Lower leg skin (tissue), 4 donors: ENCODE results near the gene POLD3. TPM values are rescaled to one million over a fixed set of nuclear protein-coding genes. Genes with fewer than 3 reads are reported as not detected.

ENCODE experiments used
- DNase-seq, 2 donors: peaks; one replicate each; pipeline ENCODE4 v3.0.0-alpha.2; 2019; ENCODE audit warnings: low spot score in 2 of 2
- H3K4me3 ChIP-seq: fragments of 200-600 bp; sonication (generic); 2 replicates; pipeline ENCODE4 v1.5.1; 2017; ENCODE audit warnings: mild to moderate bottlenecking, low read depth; ENCODE audit not compliant: poor library complexity, severe bottlenecking
- POLR2A ChIP-seq, 2 donors: fragments of 450-650 bp; IDR thresholded peaks; one replicate each; pipeline ENCODE4 v1.6.1; 2016 to 2017; ENCODE audit warnings: antibody characterized with exemption in 2 of 2, mild to moderate bottlenecking in 1 of 2, moderate library complexity in 1 of 2
- WGBS, 2 donors: methylation state at CpG; one replicate each; pipeline ENCODE4 v1.1.5; 2018; 5-methylcytosine and 5-hydroxymethylcytosine counted together
- intact Hi-C: fragments of 100-400 bp; cut with DNase I; formaldehyde crosslinking; loops from one replicate; pipeline ENCODE4 v1.15.0; 2023; ENCODE audit warnings: low total_unique reads
- total RNA-seq, 4 donors: library from RNA; depleted of rRNA; stranded (reverse); fragments of >200 nt; gene quantifications; one replicate each; pipeline ENCODE4 v1.1.0, GENCODE V29; 2016
- TF ChIP-seq, protein P1 (sequence below), 3 donors: fragments of 450-650 bp; IDR thresholded peaks; one replicate each; pipeline ENCODE4 v1.5.1; 2016; ENCODE audit warnings: antibody characterized with exemption in 3 of 3, mild to moderate bottlenecking in 3 of 3, moderate library complexity in 2 of 3

The POLD3 gene
- total RNA-seq, 4 donors from 2014 or later, result 7.0 to 18.8 (median 9.4) TPM

DNA sequence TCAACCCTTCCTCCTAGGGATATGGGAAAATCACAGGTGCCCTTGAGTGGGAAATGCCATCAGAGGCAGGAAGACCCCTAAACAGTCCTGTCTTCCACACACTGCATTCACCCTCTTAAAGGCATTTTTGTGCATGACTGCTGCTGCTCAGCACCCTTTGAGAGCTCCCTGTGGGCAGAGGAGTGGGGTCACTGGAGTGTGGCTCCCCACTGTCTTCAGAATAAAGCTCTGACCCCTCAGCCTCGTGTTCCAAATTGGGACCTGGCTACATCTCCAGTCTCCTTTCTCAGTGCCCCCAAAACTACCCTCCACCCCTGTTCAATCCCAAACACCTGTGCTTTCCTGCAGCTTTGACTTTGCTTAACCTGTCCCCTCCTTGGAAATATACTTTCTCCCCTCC is 92.3 kb downstream of the POLD3 start:
- peak in 1 of 2 donors; percentile 61 for DNase-seq
- H3K4me3 ChIP-seq, result no peak overlapping the region
- TF ChIP-seq, protein P1, sequence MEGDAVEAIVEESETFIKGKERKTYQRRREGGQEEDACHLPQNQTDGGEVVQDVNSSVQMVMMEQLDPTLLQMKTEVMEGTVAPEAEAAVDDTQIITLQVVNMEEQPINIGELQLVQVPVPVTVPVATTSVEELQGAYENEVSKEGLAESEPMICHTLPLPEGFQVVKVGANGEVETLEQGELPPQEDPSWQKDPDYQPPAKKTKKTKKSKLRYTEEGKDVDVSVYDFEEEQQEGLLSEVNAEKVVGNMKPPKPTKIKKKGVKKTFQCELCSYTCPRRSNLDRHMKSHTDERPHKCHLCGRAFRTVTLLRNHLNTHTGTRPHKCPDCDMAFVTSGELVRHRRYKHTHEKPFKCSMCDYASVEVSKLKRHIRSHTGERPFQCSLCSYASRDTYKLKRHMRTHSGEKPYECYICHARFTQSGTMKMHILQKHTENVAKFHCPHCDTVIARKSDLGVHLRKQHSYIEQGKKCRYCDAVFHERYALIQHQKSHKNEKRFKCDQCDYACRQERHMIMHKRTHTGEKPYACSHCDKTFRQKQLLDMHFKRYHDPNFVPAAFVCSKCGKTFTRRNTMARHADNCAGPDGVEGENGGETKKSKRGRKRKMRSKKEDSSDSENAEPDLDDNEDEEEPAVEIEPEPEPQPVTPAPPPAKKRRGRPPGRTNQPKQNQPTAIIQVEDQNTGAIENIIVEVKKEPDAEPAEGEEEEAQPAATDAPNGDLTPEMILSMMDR (IDR thresholded peaks at IDR 0.05), result no peak
- no peak for TF ChIP-seq POLR2A (IDR thresholded peaks at IDR 0.05)
- 77 to 92% methylated on average over 1 of the region's 1 CpG for WGBS, 2 donors
- intact Hi-C loops, result no loop called here

DNA sequence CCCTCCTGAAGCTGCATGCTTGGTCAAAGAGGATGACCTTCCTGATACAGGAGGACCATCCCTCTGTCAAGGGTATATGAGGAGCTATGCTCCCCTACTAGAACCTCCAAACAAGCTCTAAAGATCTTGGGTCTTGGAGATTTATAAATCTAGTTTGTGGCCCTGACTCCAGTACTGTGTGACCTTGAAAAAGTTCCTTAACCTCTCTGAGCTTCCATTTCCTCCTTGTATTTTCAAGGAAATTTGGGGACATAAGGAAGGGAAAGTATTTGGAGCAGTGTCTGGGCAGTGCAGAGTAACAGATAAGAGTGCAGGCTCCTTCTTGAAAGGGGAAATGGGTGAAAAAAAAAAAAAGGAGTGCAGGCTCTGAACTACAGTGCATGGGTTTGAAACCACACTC is 93.0 kb downstream of the POLD3 start:
- DNase-seq, result no peak
- intact Hi-C loops, result no loop called here
- TF ChIP-seq, protein P1 (IDR thresholded peaks at IDR 0.05), result no peak
- no peak for TF ChIP-seq POLR2A (IDR thresholded peaks at IDR 0.05)

DNA sequence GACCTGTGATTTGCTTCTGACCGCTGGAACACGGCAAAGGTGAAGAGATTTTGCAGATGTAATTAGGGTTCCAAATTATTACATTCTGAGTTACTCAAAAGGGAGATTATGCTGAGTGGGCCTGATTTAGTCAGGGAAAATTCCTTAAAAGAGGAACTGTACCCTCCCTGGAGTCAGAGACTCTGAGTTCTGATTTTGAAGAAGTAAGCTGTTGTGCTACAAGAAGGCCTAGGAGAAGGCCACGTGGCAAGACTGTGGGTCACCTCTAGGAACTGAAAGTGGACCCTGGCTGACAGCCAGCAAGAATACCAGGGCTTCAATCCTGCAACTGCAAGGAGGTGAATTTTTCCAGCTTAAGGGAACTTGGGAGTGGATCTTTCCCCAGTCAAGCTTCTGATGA is 93.5 kb downstream of the POLD3 start:
- intact Hi-C loops, result no loop called here
- 94 to 95% methylated on average over 3 of the region's 3 CpGs for WGBS, 2 donors
- DNase-seq, result peak; percentile 36 to 86
- no peak overlapping the region for H3K4me3 ChIP-seq
- TF ChIP-seq POLR2A (IDR thresholded peaks at IDR 0.05), result no peak
- TF ChIP-seq, protein P1 (IDR thresholded peaks at IDR 0.05), result no peak

More for the DNA sequence above, 93.0 kb downstream of the POLD3 start:
- H3K4me3 ChIP-seq, result no peak overlapping the region

DNA sequence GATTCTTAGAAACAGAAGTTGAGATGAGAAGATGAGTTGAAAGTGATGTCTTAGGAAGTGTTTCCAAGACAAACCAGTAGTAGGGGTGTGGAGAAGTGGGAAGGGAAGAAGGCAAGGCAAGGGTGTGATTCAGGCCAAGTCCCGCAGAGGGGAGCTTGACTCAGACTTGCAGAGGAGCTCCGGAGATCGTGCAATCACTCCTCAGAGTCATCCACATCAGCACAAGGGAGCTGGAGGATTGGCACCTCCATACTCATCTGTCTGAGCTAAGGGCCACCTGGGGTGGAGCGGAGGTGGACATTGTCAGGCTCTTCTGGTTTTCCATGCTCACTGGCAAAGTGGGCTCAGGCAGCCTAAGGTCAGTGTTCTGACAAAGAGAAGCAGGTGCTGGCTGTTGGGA is 94.4 kb downstream of the POLD3 start:
- peak in 1 of 2 donors; percentile 36 for DNase-seq
- TF ChIP-seq POLR2A (IDR thresholded peaks at IDR 0.05), result no peak
- TF ChIP-seq, protein P1 (IDR thresholded peaks at IDR 0.05), result no peak
- H3K4me3 ChIP-seq, result no peak overlapping the region
- WGBS, 2 donors, result 73 to 85% methylated on average over 4 of the region's 4 CpGs
- intact Hi-C loops, result no loop called here

DNA sequence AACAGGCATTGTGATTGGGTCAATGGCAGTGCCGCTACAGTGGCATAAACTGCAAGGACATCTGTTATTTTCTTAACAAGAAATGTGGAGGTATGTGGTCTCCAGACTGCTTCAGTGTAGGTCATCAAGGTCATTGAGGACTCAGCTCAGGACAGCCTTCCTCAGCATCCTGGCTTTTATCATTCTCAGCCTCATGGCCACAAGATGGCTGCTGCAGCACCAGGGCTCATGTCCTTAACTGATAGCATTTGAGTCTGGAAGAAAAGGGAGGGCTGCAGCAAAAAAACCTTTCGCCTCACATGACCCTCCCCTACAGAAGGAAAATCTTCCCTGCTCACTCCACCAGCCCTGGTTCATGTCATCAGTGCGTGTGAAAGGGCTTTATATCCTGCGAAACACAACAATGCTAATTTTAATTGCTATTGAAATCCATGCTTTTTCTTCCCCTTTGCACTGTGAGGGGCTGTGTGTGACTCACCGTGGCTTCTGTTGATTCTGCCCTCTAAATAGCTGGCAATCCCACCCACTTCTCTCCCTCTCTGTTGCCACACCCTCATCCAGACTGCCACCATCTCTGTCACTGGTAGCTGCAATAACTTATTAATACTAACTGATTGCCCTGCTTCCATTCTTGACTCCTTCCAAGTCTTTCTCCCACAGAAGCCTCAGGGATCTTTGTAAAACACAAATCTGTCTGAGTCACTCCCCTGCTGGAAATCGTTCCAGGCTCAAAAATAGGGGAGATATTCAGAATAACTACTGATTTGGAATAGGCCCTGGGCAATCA is 95.0 kb downstream of the POLD3 start:
- 66 to 72% methylated on average over 6 of the region's 6 CpGs for WGBS, 2 donors
- intact Hi-C loops, result no loop called here
- H3K4me3 ChIP-seq, result no peak overlapping the region
- TF ChIP-seq, protein P1 (IDR thresholded peaks at IDR 0.05), result no peak
- no peak for TF ChIP-seq POLR2A (IDR thresholded peaks at IDR 0.05)
- peak in 1 of 2 donors; percentile 39 for DNase-seq

DNA sequence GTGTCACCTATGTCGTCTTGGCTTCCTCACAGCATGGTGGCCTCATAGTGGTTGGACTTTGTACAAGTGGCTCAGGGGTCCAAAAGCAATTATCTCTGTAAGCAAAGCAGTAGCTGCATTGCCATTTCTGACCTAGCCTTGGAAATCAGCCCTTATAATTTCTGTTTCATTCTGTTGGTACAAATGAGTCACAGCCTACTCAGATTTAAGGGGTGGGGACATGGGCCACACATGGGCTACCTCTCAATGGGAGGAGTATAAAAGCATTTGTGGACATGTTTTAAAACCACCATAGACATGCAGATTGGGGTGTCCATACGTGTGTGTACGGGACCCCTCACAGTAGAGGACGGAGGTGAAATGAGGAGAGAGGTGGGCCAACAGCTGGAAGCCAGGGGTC is 97.3 kb downstream of the POLD3 start:
- intact Hi-C loops, result no loop called here
- no peak overlapping the region for H3K4me3 ChIP-seq
- TF ChIP-seq POLR2A (IDR thresholded peaks at IDR 0.05), result no peak
- TF ChIP-seq, protein P1 (IDR thresholded peaks at IDR 0.05), result no peak
- 94 to 97% methylated on average over 4 of the region's 4 CpGs for WGBS, 2 donors
- DNase-seq, result no peak
